ENCODE results near the gene GNG13.

DNA sequence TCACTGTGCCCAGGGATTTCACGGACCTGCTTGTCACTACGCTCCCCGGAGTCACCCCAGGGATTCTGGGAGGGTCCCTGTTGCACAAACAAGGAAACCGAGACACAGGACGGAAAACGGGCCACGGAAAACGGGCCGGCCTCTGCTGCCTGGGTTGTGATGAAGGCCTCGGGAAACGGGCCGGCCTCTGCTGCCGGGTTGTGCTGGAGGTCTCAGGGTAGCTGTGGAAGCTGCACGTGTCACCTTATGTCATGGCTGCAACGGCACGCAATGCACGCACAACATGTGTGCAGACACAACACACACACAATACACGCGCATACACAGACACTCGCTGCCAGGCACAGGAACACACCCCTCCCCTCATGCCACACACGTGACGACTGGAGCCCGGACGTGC lies 27.0 kb upstream of the GNG13 start:
- TF ChIP-seq, protein P1, sequence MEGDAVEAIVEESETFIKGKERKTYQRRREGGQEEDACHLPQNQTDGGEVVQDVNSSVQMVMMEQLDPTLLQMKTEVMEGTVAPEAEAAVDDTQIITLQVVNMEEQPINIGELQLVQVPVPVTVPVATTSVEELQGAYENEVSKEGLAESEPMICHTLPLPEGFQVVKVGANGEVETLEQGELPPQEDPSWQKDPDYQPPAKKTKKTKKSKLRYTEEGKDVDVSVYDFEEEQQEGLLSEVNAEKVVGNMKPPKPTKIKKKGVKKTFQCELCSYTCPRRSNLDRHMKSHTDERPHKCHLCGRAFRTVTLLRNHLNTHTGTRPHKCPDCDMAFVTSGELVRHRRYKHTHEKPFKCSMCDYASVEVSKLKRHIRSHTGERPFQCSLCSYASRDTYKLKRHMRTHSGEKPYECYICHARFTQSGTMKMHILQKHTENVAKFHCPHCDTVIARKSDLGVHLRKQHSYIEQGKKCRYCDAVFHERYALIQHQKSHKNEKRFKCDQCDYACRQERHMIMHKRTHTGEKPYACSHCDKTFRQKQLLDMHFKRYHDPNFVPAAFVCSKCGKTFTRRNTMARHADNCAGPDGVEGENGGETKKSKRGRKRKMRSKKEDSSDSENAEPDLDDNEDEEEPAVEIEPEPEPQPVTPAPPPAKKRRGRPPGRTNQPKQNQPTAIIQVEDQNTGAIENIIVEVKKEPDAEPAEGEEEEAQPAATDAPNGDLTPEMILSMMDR (IDR thresholded peaks at IDR 0.05) = no peak
- no peak for TF ChIP-seq POLR2A (IDR thresholded peaks at IDR 0.05)
- TF ChIP-seq POLR2AphosphoS5 (IDR thresholded peaks at IDR 0.05) = no peak
